T-cell (primary cell): ENCODE results near the gene ZNF142. TPM values are rescaled to one million over a fixed set of nuclear protein-coding genes. Genes with fewer than 3 reads are reported as not detected.

Experiments
- ATAC-seq, 4 experiments: fragments of 200-7000 bp in 3 of 4; fragments of 150-1000 bp in 1 of 4; cut with Tn5 transposase; replicated peaks in 1 of 4; 1 replicate in 3 of 4; 2 replicates in 1 of 4; pipeline ENCODE4 v1.10.0; 2021; ENCODE audit warnings: moderate library complexity in 3 of 4, mild to moderate bottlenecking in 2 of 4, moderate number of reproducible peaks in 1 of 4
- CTCF ChIA-PET, 2 donors: fragments of 300-600 bp; sonication (Branson Sonifier 250); formaldehyde crosslinking; loops; one replicate each; lab custom pipeline; 2022; ENCODE audit warnings: antibody characterized with exemption in 2 of 2; lab: Charles Lee
- POLR2A ChIA-PET, 2 donors: fragments of 300-600 bp; sonication (Branson Sonifier 250); formaldehyde crosslinking; loops; one replicate each; lab custom pipeline; 2022; ENCODE audit warnings: antibody characterized with exemption in 2 of 2; lab: Charles Lee
- DNase-seq, 35 experiments: peaks; one replicate each; pipeline versions ENCODE4 v3.0.0 to v3.0.0-alpha.2; 2013 to 2023
- H3K27ac ChIP-seq: one replicate; pipeline ENCODE4 v1.5.1; 2013; ENCODE audit warnings: low read length
- H3K27me3 ChIP-seq, 2 experiments: replicated peaks in 1 of 2; 1 replicate in 1 of 2; 2 replicates in 1 of 2; pipeline versions ENCODE4 v1.6.1 to v1.7.0; 2013; ENCODE audit warnings: low read length in 1 of 2, mixed read lengths in 1 of 2; ENCODE audit not compliant: control insufficient read depth in 2 of 2, insufficient read depth in 2 of 2; ENCODE audit errors: extremely low read depth in 1 of 2
- H3K36me3 ChIP-seq, 2 donors: 1 replicate in 1 of 2; 2 replicates in 1 of 2; pipeline versions ENCODE4 v1.6.1 to v1.7.0; 2013; ENCODE audit warnings: low read length in 1 of 2; ENCODE audit not compliant: control insufficient read depth in 2 of 2, insufficient read depth in 1 of 2; ENCODE audit errors: extremely low read depth in 1 of 2
- H3K4me1 ChIP-seq, 2 experiments: 1 replicate in 1 of 2; 2 replicates in 1 of 2; pipeline versions ENCODE4 v1.6.1 to v1.7.0; 2013; ENCODE audit warnings: low read length in 2 of 2, mixed read lengths in 1 of 2; ENCODE audit not compliant: insufficient read depth in 2 of 2, control insufficient read depth in 1 of 2; ENCODE audit errors: extremely low read depth in 1 of 2
- H3K4me3 ChIP-seq, 2 donors: 1 replicate in 1 of 2; 2 replicates in 1 of 2; pipeline versions ENCODE4 v1.5.1 to v1.7.0; 2013; ENCODE audit warnings: mild to moderate bottlenecking in 2 of 2, low read length in 1 of 2, moderate library complexity in 1 of 2; ENCODE audit not compliant: control insufficient read depth in 1 of 2; ENCODE audit errors: extremely low read depth in 1 of 2
- H3K9me3 ChIP-seq: 2 replicates; pipeline ENCODE4 v1.7.0; 2013
- H3K27ac Mint-ChIP-seq, 2 donors: one replicate each; pipeline ENCODE4 v1.8.0; 2020 to 2021; ENCODE audit warnings: mild to moderate bottlenecking in 2 of 2, mixed read lengths in 2 of 2
- H3K27me3 Mint-ChIP-seq, 2 donors: one replicate each; pipeline ENCODE4 v1.8.0; 2021 to 2022; ENCODE audit warnings: mixed read lengths in 2 of 2
- H3K36me3 Mint-ChIP-seq: one replicate; pipeline ENCODE4 v1.8.0; 2021; ENCODE audit warnings: mixed read lengths
- H3K4me1 Mint-ChIP-seq, 3 donors: one replicate each; pipeline ENCODE4 v1.8.0; 2020 to 2022; ENCODE audit warnings: mixed read lengths in 3 of 3, mild to moderate bottlenecking in 1 of 3
- H3K4me3 Mint-ChIP-seq, 3 donors: one replicate each; pipeline ENCODE4 v1.8.0; 2020 to 2022; ENCODE audit warnings: mild to moderate bottlenecking in 3 of 3, mixed read lengths in 3 of 3, moderate library complexity in 3 of 3
- H3K9me3 Mint-ChIP-seq, 3 donors: one replicate each; pipeline ENCODE4 v1.8.0; 2020 to 2022; ENCODE audit warnings: mixed read lengths in 3 of 3
- WGBS: methylation state at CpG from one replicate; pipeline ENCODE4 v1.1.5; 2013; ENCODE audit warnings: missing lambda C conversion rate; ENCODE audit not compliant: insufficient coverage; 5-methylcytosine and 5-hydroxymethylcytosine counted together
- total RNA-seq, 35 experiments: library from RNA in 6 of 35; stranded (reverse) in 6 of 35; fragments of 120-200 nt in 1 of 35; gene quantifications; one replicate each; pipeline versions ENCODE4 v1.2.1 to v1.2.4 and lab custom pipeline; 2013 to 2026

Gene ZNF142
- total RNA-seq, 5 donors from 2014 or later (not counting 1 experiment from before 2014, with no cell fraction given), result 38.1 to 65.0 (median 58.7) TPM

DNA sequence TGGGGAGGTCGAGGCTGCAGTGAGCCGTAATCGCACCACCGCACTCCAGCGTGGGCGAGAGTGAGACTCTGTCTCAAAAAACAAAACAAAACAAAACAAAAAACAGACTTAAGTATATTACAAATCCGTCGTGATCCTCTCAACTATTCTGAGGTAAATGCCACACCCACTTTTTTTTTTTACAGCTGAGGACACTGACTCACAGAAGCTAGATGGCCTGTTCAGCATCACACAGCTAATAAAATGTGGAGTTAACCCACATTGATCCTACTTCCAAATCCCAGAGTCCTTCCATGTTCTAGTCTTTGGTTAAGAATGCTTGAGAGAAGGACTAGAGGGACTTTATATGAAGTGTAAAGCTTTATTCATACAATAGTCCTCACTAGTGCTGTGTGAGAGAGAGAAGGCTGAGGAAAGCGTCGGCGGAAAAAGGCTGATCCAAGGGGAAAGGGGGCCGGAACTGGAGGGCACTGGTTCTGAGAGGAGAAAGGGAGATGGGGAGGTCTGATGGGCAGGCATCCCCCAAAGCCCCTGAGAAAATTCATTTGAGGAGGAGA is 11.8 kb upstream of the ZNF142 start:
- Histone ChIP-seq H3K4me3 (peak overlapping the region; percentile 86 to 93), H3K9me3 (no peaks in the 10 kb centered on the region), H3K4me1 (peaks cover 5 to 17% of the 10 kb centered on the region in 2 experiments), H3K27me3 (no peaks in the 10 kb centered on the region), H3K27ac (peak overlapping the region; percentile 67), H3K36me3 (peaks cover 0 to 29% of the 10 kb centered on the region in 2 donors)
- peak overlapping the region; percentile 96 to 98 for H3K27ac Mint-ChIP-seq
- peak in 2 of 4 experiments; percentile 4 to 5 for ATAC-seq
- no peaks in the 10 kb centered on the region for H3K9me3 Mint-ChIP-seq
- POLR2A ChIA-PET, result interaction anchor here (0.6 to 1.5 kb wide), 4 partner anchors 13 to 409 kb away, joined by 3 to 10 read pairs (median 3); partner anchors contain the start of genes BCS1L (in 1 of the 2) and ZNF142 (in 1 of the 2)
- DNase-seq, result peak in 2 of 35 experiments; percentile 13 to 14
- CTCF ChIA-PET, result interaction anchor here (0.7 to 1.8 kb wide), 5 partner anchors 11 to 414 kb away, joined by 3 to 16 read pairs (median 3); partner anchors contain the start of genes BCS1L (in 1 of the 2), TTLL4 (in 1 of the 2) and ZNF142 (in 1 of the 2)
- peaks cover 23 to 31% (median 27%) of the 10 kb centered on the region in 3 donors for H3K4me1 Mint-ChIP-seq
- 29% methylated on average over 9 of the region's 12 CpGs for WGBS
- H3K36me3 Mint-ChIP-seq, result peaks cover 17% of the 10 kb centered on the region
- no peaks in the 10 kb centered on the region for H3K27me3 Mint-ChIP-seq
- peak overlapping the region; percentile 97 to 100 (median 99) for H3K4me3 Mint-ChIP-seq

GRCh38 chr2:218664653-218665052 is 5.2 kb upstream of the ZNF142 start:
- CTCF ChIA-PET, result interaction anchor here in 1 of 2 donors (0.6 kb wide), 1 partner anchor 656 kb away, joined by 3 read pairs; no protein-coding TSS in a partner anchor
- H3K27ac Mint-ChIP-seq, result no peak overlapping the region

DNA sequence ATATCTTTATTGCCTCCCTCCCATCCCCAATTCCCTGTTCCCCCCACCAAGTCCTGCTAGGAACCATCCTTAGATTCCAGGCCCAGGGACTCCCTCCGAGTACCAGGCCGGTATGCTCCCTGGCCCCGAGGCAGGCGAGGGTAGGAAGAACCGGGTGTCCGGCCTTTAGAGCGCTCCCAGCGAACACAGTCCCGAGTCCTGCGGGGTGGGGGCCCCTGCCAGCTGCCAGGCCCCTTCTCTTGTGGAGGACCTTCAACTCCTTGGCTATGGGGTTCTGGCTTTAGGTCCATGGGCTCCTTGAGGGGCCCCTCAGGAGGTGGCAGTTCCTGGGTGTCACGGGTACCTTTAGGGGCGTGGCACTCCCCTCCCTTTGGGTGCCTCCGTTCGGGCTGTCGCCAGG is 4.5 kb upstream of the ZNF142 start:
- H3K27ac Mint-ChIP-seq, result no peak overlapping the region
- Histone ChIP-seq H3K27ac (no peak overlapping the region), H3K27me3 (no peaks in the 10 kb centered on the region), H3K9me3 (no peaks in the 10 kb centered on the region), H3K4me3 (no peak overlapping the region), H3K36me3 (peaks cover 12 to 60% of the 10 kb centered on the region in 2 donors), H3K4me1 (peaks cover 2 to 8% of the 10 kb centered on the region in 2 experiments)
- ChIA-PET CTCF (interaction anchor here in 1 of 2 donors (0.6 kb wide), 1 partner anchor 657 kb away, joined by 3 read pairs; no protein-coding TSS in a partner anchor), POLR2A (no interaction called here)
- no peaks in the 10 kb centered on the region for H3K27me3 Mint-ChIP-seq
- peaks cover 57% of the 10 kb centered on the region for H3K36me3 Mint-ChIP-seq
- no peak for ATAC-seq
- DNase-seq, result no peak
- H3K4me3 Mint-ChIP-seq, result no peak overlapping the region
- H3K9me3 Mint-ChIP-seq, result no peaks in the 10 kb centered on the region
- peaks cover 13 to 15% (median 14%) of the 10 kb centered on the region in 3 donors for H3K4me1 Mint-ChIP-seq
- WGBS, result 97% methylated on average over 15 of the region's 15 CpGs

More at GRCh38 chr2:218664653-218665052, 5.2 kb upstream of the ZNF142 start:
- H3K27ac ChIP-seq, result no peak overlapping the region
- WGBS, result no CpG with 5 or more reads among the region's 7 CpGs
- POLR2A ChIA-PET, result interaction anchor here in 1 of 2 donors (0.7 kb wide), 1 partner anchor 435 kb away, joined by 3 read pairs; no protein-coding TSS in a partner anchor
- no peak for ATAC-seq
- H3K36me3 Mint-ChIP-seq, result peaks cover 57% of the 10 kb centered on the region
- no peak for DNase-seq
- no peaks in the 10 kb centered on the region for H3K27me3 Mint-ChIP-seq
- peaks cover 8 to 14% (median 11%) of the 10 kb centered on the region in 3 donors for H3K4me1 Mint-ChIP-seq
- no peak overlapping the region for H3K4me3 ChIP-seq
- H3K9me3 ChIP-seq, result no peaks in the 10 kb centered on the region
- no peak overlapping the region for H3K4me3 Mint-ChIP-seq
- H3K9me3 Mint-ChIP-seq, result no peaks in the 10 kb centered on the region
- H3K36me3 ChIP-seq, result peaks cover 12 to 67% of the 10 kb centered on the region in 2 donors
- no peaks in the 10 kb centered on the region for H3K27me3 ChIP-seq
- peaks cover 2 to 6% of the 10 kb centered on the region in 2 experiments for H3K4me1 ChIP-seq

DNA sequence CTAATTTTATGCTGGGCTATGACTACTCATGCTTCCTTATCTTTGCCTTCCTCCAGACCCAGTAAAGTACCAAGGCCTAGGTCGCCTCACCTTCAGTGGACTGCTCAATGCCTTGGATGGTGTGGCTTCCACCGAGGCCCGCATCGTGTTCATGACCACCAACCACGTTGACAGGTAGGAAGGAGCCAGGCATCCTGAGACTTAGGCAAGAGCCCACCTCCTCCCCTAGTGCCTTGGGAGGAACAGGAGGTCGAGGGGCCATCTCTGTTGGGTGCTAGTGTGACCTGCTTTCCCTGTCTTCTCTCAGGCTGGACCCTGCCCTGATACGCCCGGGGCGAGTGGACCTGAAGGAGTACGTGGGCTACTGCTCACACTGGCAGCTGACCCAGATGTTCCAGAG is 3.4 kb upstream of the ZNF142 start:
- Histone ChIP-seq H3K9me3 (no peaks in the 10 kb centered on the region), H3K4me3 (no peak overlapping the region), H3K27ac (no peak overlapping the region), H3K27me3 (no peaks in the 10 kb centered on the region), H3K36me3 (peaks cover 12 to 50% of the 10 kb centered on the region in 2 donors), H3K4me1 (peaks cover 2 to 18% of the 10 kb centered on the region in 2 experiments)
- H3K4me3 Mint-ChIP-seq, result no peak overlapping the region
- peaks cover 52% of the 10 kb centered on the region for H3K36me3 Mint-ChIP-seq
- WGBS, result 95% methylated on average over 5 of the region's 10 CpGs
- H3K4me1 Mint-ChIP-seq, result peaks cover 23 to 25% (median 24%) of the 10 kb centered on the region in 3 donors
- no peaks in the 10 kb centered on the region for H3K27me3 Mint-ChIP-seq
- no peak overlapping the region for H3K27ac Mint-ChIP-seq
- no peak for DNase-seq
- H3K9me3 Mint-ChIP-seq, result no peaks in the 10 kb centered on the region
- ATAC-seq, result no peak
- ChIA-PET POLR2A (no interaction called here), CTCF (no interaction called here)

DNA sequence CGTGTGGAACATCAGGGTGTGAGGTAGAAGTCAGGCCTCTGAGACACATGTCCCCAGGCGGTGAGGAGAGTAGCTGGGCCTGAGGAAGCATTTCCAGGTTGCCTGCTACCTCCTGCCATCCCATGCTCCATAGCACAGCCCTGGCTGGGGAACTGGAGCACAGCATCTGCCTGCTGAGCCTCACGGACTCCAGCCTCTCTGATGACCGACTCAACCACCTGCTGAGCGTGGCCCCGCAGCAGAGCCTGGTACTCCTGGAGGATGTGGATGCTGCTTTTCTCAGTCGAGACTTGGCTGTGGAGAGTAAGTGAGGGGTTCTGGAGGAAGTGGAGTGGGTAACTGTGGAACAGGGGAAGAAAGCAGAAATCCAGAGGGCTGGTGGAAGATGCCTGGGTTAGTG is 3.0 kb upstream of the ZNF142 start:
- WGBS, result 93% methylated on average over 7 of the region's 7 CpGs
- peaks cover 12 to 48% of the 10 kb centered on the region in 2 donors for H3K36me3 ChIP-seq
- H3K27me3 ChIP-seq, result no peaks in the 10 kb centered on the region
- no peaks in the 10 kb centered on the region for H3K9me3 ChIP-seq
- Mint-ChIP-seq H3K27me3 (no peaks in the 10 kb centered on the region), H3K9me3 (no peaks in the 10 kb centered on the region), H3K36me3 (peaks cover 51% of the 10 kb centered on the region), H3K4me3 (no peak overlapping the region), H3K27ac (no peak overlapping the region), H3K4me1 (peaks cover 26 to 29% (median 28%) of the 10 kb centered on the region in 3 donors)
- no peak overlapping the region for H3K27ac ChIP-seq
- DNase-seq (no peak), ATAC-seq (no peak)
- H3K4me1 ChIP-seq, result peaks cover 2 to 18% of the 10 kb centered on the region in 2 experiments
- ChIA-PET CTCF (no interaction called here), POLR2A (no interaction called here)
- no peak overlapping the region for H3K4me3 ChIP-seq

DNA sequence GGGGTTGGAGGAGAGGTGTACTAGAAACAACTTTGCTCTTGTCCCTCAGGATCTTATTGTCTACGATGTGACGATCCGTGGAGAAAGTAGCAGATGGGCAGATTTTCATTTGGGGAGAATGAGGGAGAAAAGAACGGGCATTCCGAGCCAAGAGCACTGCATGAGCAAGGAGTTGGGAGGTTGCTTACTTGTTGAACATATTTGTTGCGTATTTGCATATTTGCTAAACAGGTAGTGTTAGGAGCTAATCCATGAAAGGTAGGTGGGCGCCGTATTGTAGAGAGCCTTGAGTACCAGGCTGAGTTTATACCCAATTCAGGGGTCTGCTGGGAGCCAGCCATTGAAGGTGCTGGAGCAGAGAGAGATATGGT is 550 bp upstream of the ZNF142 start:
- peaks cover 33 to 34% (median 34%) of the 10 kb centered on the region in 3 donors for H3K4me1 Mint-ChIP-seq
- ChIA-PET POLR2A (interaction anchor here (0.6 to 2.4 kb wide), 8 partner anchors 10 to 729 kb away, joined by 3 to 10 read pairs (median 3); partner anchors contain the start of genes RNF25 (in 1 of the 2), STK36 (in 1 of the 2) and USP37 (in 1 of the 2)), CTCF (interaction anchor here (0.5 to 2.7 kb wide), 16 partner anchors 9 to 728 kb away, joined by 3 to 16 read pairs (median 6); partner anchors contain the start of genes DNPEP (in 1 of the 2), RNF25 (in 1 of the 2), STK36 (in 1 of the 2) and USP37 (in 1 of the 2))
- no peak for ATAC-seq
- Histone ChIP-seq H3K27ac (peak overlapping the region; percentile 31), H3K27me3 (no peaks in the 10 kb centered on the region), H3K36me3 (peaks cover 7 to 44% of the 10 kb centered on the region in 2 donors), H3K9me3 (no peaks in the 10 kb centered on the region), H3K4me3 (peak overlapping the region; percentile 89 to 91), H3K4me1 (peaks cover 2 to 18% of the 10 kb centered on the region in 2 experiments)
- DNase-seq, result no peak
- WGBS, result 18% methylated on average over 8 of the region's 8 CpGs
- peak overlapping the region; percentile 82 to 96 (median 91) for H3K4me3 Mint-ChIP-seq
- peak overlapping the region; percentile 83 to 88 for H3K27ac Mint-ChIP-seq
- no peaks in the 10 kb centered on the region for H3K9me3 Mint-ChIP-seq
- H3K27me3 Mint-ChIP-seq, result no peaks in the 10 kb centered on the region
- peaks cover 42% of the 10 kb centered on the region for H3K36me3 Mint-ChIP-seq
